Right lobe of liver (tissue), 4 donors: Measurements from ENCODE around the gene SERPINB1.

Experiments
- CTCF ChIP-seq, 4 donors: fragments of 200-600 bp in 3 of 4; fragments of 450-650 bp in 1 of 4; IDR thresholded peaks; one replicate each; pipeline versions ENCODE4 v1.5.1 to v1.8.0; 2016 to 2022; ENCODE audit warnings: antibody characterized with exemption in 4 of 4, mild to moderate bottlenecking in 2 of 4
- POLR2A ChIP-seq: fragments of 450-650 bp; IDR thresholded peaks from one replicate; pipeline ENCODE4 v1.6.1; 2017; ENCODE audit warnings: antibody characterized with exemption, mild to moderate bottlenecking
- donor health status: DM: no; HTN: no; CAD: no.
- donor health status: DM: no; HTN: no; CAD: no.
- donor health status: DM: no; HTN: yes; CAD: no.

GRCh38 chr6:2854396-2854982 lies 12.8 kb upstream of the SERPINB1 start:
- TF ChIP-seq CTCF (IDR thresholded peaks at IDR 0.05) (peak in 1 of 4 donors; percentile 1), POLR2A (no peak)
